T-helper 2 cell treated with Interferon-gamma antibody and Interleukin-4, amounts not matched to agents 100 ng/mL and 5 ng/mL, for 36 hours (primary cell): ENCODE results near the gene HSPA9. TPM values are rescaled to one million over a fixed set of nuclear protein-coding genes. Genes with fewer than 3 reads are reported as not detected.

Experiments used
- intact Hi-C: fragments of 100-400 bp; cut with micrococcal nuclease; formaldehyde crosslinking; loops from one replicate; pipeline ENCODE4 v1.15.1; 2023
- total RNA-seq: library from RNA; stranded (reverse); gene quantifications from 2 replicates; pipeline ENCODE4 v1.2.3, GENCODE V29; 2022

Gene HSPA9
- 207 and 227 TPM in 2 replicates for total RNA-seq

GRCh38 chr5:138575194-138576015 lies at the start of gene HSPA9:
TSS of gene HSPA9 (minus strand) at chr5:138575401. CDS start at chr5:138575318, 83 bp downstream.
- intact Hi-C loops: loop anchor here (1.0 to 10.0 kb wide), 13 partner anchors 32 to 987 kb away; partner anchors contain the start of genes BRD8, CTNNA1, EGR1 and ETF1

GRCh38 chr5:138623053-138623452 lies 47.9 kb upstream of the HSPA9 start:
- intact Hi-C loops: no loop called here

GRCh38 chr5:138622051-138622450 lies 46.9 kb upstream of the HSPA9 start:
- intact Hi-C loops: no loop called here

- intact Hi-C loops: no loop called here
Observed at GRCh38 chr5:138620663-138621224, 45.5 kb upstream of the HSPA9 start.

- intact Hi-C loops: no loop called here
Observed at GRCh38 chr5:138616508-138616907, 41.3 kb upstream of the HSPA9 start.

- intact Hi-C loops: no loop called here
Observed at GRCh38 chr5:138615461-138615860, 40.3 kb upstream of the HSPA9 start.

GRCh38 chr5:138611678-138612218 lies 36.5 kb upstream of the HSPA9 start:
- intact Hi-C loops: no loop called here

- intact Hi-C loops: no loop called here
Observed at GRCh38 chr5:138610918-138611677, 35.9 kb upstream of the HSPA9 start.

GRCh38 chr5:138610415-138610917 lies 35.3 kb upstream of the HSPA9 start:
- intact Hi-C loops: no loop called here

GRCh38 chr5:138606378-138607064 lies 31.3 kb upstream of the HSPA9 start:
- intact Hi-C loops: no loop called here

- intact Hi-C loops: no loop called here
Observed at GRCh38 chr5:138605254-138605972, 30.2 kb upstream of the HSPA9 start.

- intact Hi-C loops: no loop called here
Observed at GRCh38 chr5:138604176-138604785, 29.1 kb upstream of the HSPA9 start.

- intact Hi-C loops: no loop called here
Observed at GRCh38 chr5:138603249-138603920, 28.2 kb upstream of the HSPA9 start.

- intact Hi-C loops: no loop called here
Observed at GRCh38 chr5:138602371-138603000, 27.3 kb upstream of the HSPA9 start.

GRCh38 chr5:138601444-138601843 lies 26.2 kb upstream of the HSPA9 start:
- intact Hi-C loops: no loop called here

- intact Hi-C loops: no loop called here
Observed at GRCh38 chr5:138600446-138600845, 25.2 kb upstream of the HSPA9 start.

- intact Hi-C loops: no loop called here
Observed at GRCh38 chr5:138597661-138598400, 22.6 kb upstream of the HSPA9 start.
